GM19397 (cell line): ENCODE measurements around the gene CDT1.

Source experiments
- ATAC-seq: cut with Tn5 transposase; IDR thresholded peaks from one replicate; pipeline ENCODE4 v1.9.1; 2021; ENCODE audit warnings: mild to moderate bottlenecking, moderate library complexity; ENCODE audit not compliant: unreplicated experiment

CDT1 gene

DNA sequence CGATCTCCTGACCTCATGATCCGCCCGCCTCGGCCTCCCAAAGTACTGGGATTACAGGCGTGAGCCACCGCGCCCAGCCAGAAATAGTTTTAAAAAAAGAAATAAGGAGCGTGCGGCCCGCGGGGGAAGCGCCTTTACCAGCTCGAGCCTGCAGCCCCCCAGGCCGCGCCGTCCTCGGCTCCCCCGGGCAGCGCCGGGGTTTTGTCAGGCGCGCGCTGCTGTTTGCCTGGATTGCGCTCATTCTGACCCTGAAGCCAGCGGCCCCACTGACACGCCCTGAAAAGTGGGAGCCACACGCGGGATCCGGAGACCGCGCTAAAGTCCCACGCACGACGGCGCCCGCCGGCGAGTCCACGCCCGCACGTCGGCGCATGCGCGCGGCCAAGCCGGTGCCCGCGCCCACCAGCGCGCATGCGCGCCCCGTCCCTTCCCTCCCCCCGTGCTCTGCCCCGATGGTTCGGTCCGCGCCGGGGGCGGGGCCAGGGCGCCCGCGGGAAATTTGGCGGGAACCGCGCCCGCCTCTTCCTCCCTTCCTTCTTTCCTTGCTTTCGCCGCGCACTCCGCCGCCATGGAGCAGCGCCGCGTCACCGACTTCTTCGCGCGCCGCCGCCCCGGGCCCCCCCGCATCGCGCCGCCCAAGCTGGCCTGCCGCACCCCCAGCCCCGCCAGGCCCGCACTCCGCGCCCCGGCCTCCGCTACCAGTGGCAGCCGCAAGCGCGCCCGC, at the start of gene CDT1:
Gene CDT1, plus strand, starts transcription at position 526 of the 724 bp plus-strand sequence. Its CDS starts 43 bp downstream, at position 569.
- peak; percentile 60 for ATAC-seq

- no peak for ATAC-seq
These were observed 49.3 kb upstream of the CDT1 start for GRCh38 chr16:88754109-88754911.

GRCh38 chr16:88754912-88755744, 48.5 kb upstream of the CDT1 start:
- ATAC-seq, result no peak

- ATAC-seq, result no peak
These were observed 47.7 kb upstream of the CDT1 start for GRCh38 chr16:88755745-88756443.

- ATAC-seq, result no peak
These were observed 45.2 kb upstream of the CDT1 start for GRCh38 chr16:88758227-88758943.

DNA sequence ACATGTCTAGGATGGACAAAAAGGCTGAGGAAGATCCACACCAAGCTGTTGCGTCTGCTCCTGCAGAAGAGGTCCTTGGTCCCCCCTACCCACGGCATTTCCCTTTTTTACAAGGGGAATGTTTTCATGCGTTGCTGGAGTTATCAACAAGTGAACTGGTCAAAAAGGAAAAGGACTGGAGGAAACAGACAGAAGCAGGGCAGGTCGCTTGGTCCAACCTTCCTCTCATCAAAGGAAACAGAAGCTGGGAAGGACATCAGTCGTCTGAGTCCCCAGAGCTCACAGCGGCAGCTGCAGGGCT, 44.7 kb upstream of the CDT1 start:
- no peak for ATAC-seq

- ATAC-seq, result no peak
These were observed 44.2 kb upstream of the CDT1 start for GRCh38 chr16:88759245-88759975.

- no peak for ATAC-seq
These were observed 43.6 kb upstream of the CDT1 start for GRCh38 chr16:88759976-88760350.

DNA sequence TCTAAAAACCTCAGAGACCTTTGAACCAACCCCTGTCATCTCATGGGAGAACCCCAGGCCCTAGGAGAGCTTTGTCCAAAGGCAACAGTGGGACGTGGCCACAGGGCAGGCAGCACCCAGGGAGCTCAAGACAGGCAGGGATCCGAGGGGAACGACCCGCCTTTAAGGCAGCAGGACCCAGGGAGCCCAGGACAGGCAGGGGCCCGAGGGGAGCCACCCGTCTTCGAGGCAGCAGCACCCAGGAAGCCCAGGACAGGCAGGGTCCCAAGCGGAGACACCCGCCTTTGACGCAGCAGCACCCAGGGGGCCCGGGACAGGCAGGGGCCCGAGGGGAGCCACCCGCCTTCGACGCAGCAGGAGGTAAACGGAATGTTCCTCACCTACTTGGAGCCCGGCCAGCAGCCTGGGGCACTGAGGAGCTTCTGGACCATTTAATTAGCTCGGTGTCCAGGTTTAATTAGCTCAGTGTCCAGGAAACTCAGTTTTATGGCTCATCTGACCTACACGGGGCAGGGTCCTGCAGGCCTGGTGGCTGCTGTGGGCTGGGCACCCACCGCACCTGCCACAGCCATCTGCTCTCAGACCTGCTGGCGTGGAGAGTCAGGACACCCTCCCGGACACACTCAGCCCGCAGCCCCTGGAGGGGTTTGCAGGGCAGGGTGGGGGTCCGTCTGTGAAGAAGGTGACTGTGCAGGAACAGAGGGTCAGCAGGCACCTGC, 43.0 kb upstream of the CDT1 start:
- ATAC-seq, result no peak

DNA sequence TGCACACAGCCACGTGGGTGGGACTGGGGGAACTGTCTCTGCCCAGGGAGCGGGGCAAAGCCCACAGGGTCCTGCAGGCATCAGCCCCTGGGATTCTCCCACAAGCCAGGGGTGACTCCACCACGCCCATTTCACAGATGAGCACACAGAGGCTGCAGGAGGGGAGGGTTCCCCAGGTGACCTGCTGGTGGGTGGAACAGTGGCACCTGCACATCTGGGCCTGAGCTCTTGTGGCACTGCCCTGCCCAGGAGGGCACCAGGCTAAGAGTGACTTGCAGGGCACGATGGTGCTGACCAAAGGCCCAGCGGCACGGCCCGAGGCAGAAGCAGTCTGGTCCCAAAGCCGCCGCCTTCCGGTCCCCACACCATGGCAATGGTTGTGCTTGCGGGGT, 42.5 kb upstream of the CDT1 start:
- no peak for ATAC-seq

DNA sequence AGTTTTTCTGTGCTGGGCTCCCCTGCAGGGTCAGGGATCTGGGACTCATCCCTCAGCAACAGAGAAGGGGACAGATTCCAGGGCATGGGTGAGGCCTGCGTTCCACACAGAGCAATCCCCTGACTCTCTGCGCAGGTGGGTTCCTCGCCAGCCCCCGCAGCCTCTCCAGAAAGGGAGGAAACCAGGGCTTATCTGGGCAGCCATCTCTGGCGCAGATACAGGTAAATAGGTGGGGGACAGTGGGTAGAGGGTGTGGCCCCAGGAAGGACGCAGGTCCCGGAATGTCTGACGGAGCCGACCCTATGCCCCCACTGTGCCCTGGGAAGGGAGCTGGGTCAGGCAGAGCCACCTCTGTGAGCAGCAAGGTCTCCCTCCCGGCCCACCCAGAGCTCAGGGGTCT, 41.8 kb upstream of the CDT1 start:
- ATAC-seq, result no peak

GRCh38 chr16:88762258-88762870, 41.2 kb upstream of the CDT1 start:
- ATAC-seq, result no peak

DNA sequence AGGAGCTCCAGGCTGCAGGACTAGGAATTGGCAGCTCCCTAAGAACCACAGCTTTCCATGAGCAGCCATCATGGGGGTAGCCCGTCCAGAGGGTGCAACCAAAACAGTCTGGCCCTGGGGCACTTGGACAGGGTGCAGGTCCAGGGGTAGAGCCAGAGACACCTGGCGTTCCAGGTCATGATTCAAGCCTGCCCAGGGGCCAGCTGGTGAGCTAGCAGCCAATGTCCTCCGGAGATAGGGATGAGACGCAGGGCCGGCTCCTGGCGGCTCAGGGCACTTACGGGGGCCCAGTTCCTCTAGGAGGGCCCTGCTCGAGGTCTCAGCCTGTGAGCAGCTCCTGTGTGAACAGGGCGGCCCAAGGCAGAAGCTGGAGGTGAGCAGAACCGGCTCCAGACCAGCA, 40.6 kb upstream of the CDT1 start:
- ATAC-seq, result no peak

- ATAC-seq, result no peak
These were observed 40.0 kb upstream of the CDT1 start for GRCh38 chr16:88763502-88764053.

DNA sequence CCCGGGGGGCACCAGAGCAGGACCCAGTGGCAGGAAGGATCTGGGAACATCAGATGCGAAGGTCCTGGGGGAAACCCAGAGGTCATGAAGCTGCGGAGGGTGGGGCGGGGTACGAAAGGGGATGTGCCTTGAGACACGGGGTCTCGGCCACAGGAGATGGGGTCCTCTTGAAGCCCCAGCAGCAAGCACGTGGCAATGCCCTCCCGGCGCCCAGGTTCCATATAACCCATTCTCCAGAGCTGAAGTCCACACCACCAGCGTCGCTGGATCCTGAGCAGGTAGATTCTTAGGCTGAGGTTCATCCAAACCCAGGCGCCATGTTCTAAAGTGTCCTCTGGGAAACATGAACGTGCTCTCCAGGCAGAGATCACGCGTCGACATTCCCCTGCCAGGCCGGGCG, 39.5 kb upstream of the CDT1 start:
- no peak for ATAC-seq

GRCh38 chr16:88764913-88765349, 38.7 kb upstream of the CDT1 start:
- ATAC-seq, result no peak

DNA sequence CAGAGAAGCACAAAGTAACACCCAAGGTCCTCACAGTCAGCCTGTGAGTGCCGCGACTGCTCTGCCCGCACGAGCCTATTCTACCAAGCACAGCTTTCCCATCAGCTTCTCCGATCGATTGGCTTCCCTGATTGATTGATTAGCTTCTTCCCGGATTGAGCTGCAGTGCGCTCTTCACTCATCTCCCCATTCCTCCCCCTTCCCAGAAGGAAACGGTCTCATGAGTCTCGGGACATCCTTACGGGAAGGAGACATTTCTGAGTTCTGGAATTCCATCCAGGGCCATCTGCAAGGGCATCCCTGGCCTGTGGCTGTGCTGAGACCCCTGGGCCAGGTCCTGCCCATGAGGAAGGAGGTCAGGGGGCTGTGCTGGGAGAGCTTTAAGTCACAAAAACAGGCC, 36.6 kb upstream of the CDT1 start:
- no peak for ATAC-seq

GRCh38 chr16:88767546-88768070, 36.0 kb upstream of the CDT1 start:
- no peak for ATAC-seq
